Measurements from ENCODE around the gene CRYBA4. TPM values are rescaled to one million over a fixed set of nuclear protein-coding genes. Genes with fewer than 3 reads are reported as not detected.

Gene CRYBA4
- total RNA-seq, 2 experiments from 2014 or later: not detected

DNA sequence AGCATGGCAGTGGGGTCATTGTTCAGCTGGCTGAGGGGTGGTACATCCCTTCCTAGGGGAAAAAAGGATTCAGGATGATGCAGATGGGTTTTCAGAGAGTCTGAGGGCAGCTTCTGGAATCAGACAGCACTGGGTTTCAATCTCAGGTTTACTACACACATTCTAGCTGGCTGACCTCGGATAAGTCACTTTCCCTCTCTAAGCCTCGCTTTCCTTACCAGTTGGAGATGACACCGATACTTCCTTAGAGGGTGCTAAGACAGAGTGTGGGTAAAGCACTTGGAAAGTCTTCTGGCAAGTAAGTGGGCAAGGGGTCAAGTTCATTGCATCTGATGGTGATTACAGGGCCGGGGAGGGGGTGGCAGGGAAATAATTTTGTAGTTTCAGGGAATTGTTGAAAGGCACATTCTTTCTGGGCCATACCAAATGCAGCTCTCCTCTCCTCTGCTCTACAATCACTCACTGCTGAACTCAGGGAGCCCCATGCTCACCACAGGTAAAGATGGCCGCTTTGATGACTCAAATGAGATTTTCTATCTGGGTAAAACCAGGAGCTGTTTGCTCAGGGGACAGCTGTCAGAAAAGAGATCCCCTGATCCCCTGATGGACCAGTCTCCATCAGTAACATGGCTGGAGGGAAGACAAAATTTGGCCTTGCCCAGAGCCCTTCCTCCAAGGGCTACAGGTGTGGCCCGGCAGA, 29.1 kb downstream of the CRYBA4 start:
- POLR2A ChIA-PET: interaction anchor here (1.1 kb wide), 1 partner anchor 167 kb away, joined by 3 read pairs; the partner anchor contains the start of genes HPS4 and SRRD
- Mint-ChIP-seq H3K36me3 (ENCODE audit: low read depth) (no peaks in the 10 kb centered on the region), H3K4me3 (no peak overlapping the region), H3K9me3 (ENCODE audit: insufficient read depth) (no peaks in the 10 kb centered on the region), H3K4me1 (ENCODE audit: low read depth) (peaks cover 42% of the 10 kb centered on the region), H3K27me3 (ENCODE audit: low read depth) (peaks cover 16% of the 10 kb centered on the region), H3K27ac (no peak overlapping the region)
- CTCF ChIA-PET: interaction anchor here (0.9 to 3.1 kb wide), 5 partner anchors 8 to 284 kb away, joined by 3 to 13 read pairs (median 3); no protein-coding TSS in a partner anchor
- no peak for ATAC-seq
- DNase-seq: no peak

DNA sequence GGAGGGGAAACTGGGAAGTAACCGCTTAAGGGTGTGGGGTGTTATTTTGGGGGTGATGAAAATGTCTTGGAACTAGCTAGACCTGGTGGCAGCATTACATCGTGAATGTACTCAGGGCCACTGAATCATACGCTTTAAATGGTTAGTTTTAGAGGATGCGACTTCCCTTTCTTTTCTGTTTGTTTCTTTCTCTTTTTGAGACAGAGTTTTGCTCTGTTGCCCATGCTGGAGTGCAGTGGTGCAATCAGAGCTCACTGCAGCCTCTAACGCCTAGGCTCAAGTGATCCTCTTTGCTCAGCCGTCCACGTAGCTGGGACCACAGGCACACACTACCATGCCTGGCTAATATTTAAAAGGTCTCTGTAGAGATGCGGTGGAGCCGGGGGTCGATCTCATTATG, 30.1 kb downstream of the CRYBA4 start:
- Mint-ChIP-seq H3K27me3 (ENCODE audit: low read depth) (peaks cover 16% of the 10 kb centered on the region), H3K9me3 (ENCODE audit: insufficient read depth) (no peaks in the 10 kb centered on the region), H3K36me3 (ENCODE audit: low read depth) (no peaks in the 10 kb centered on the region), H3K4me3 (no peak overlapping the region), H3K27ac (no peak overlapping the region), H3K4me1 (ENCODE audit: low read depth) (peaks cover 33% of the 10 kb centered on the region)
- POLR2A ChIA-PET: no interaction called here
- DNase-seq (no peak), ATAC-seq (no peak)
- CTCF ChIA-PET: interaction anchor here (1.0 to 3.1 kb wide), 3 partner anchors 9 to 285 kb away, joined by 3 to 13 read pairs (median 3); no protein-coding TSS in a partner anchor

GRCh38 chr22:26656891-26657851, 35.4 kb downstream of the CRYBA4 start, which contains the start of gene MIAT:
Gene MIAT (plus strand): TSS chr22:26657588.
- peaks cover 22% of the 10 kb centered on the region for H3K4me1 Mint-ChIP-seq (ENCODE audit: low read depth)
- H3K4me3 Mint-ChIP-seq: peak within 1 kb of the TSS; percentile 87
- CTCF ChIA-PET: interaction anchor here (0.9 to 3.9 kb wide), 3 partner anchors 8 to 154 kb away, joined by 3 to 18 read pairs (median 5); no protein-coding TSS in a partner anchor
- ATAC-seq: peak; percentile 93
- POLR2A ChIA-PET: interaction anchor here (0.7 to 2.6 kb wide), 6 partner anchors 10 to 176 kb away, joined by 3 to 9 read pairs (median 3); no protein-coding TSS in a partner anchor
- H3K36me3 Mint-ChIP-seq (ENCODE audit: low read depth): no peaks in the 10 kb centered on the region
- H3K9me3 Mint-ChIP-seq (ENCODE audit: insufficient read depth): no peaks in the 10 kb centered on the region
- peak within 1 kb of the TSS; percentile 88 for H3K27ac Mint-ChIP-seq
- DNase-seq: peak; percentile 87
- H3K27me3 Mint-ChIP-seq (ENCODE audit: low read depth): peaks cover 13% of the 10 kb centered on the region

GRCh38 chr22:26658161-26658560, 36.4 kb downstream of the CRYBA4 start:
- Mint-ChIP-seq H3K4me1 (ENCODE audit: low read depth) (peaks cover 22% of the 10 kb centered on the region), H3K27ac (peak overlapping the region; percentile 88), H3K9me3 (ENCODE audit: insufficient read depth) (no peaks in the 10 kb centered on the region), H3K4me3 (peak overlapping the region; percentile 87), H3K36me3 (ENCODE audit: low read depth) (peaks cover under 1% of the 10 kb centered on the region), H3K27me3 (ENCODE audit: low read depth) (peaks cover 9% of the 10 kb centered on the region)
- DNase-seq: peak; percentile 44
- ChIA-PET POLR2A (interaction anchor here (0.5 to 0.6 kb wide), 2 partner anchors 14 to 93 kb away, joined by 3 read pairs; no protein-coding TSS in a partner anchor), CTCF (interaction anchor here (1.0 to 1.1 kb wide), 2 partner anchors 16 to 155 kb away, joined by 3 read pairs; no protein-coding TSS in a partner anchor)
- peak; percentile 15 for ATAC-seq

DNA sequence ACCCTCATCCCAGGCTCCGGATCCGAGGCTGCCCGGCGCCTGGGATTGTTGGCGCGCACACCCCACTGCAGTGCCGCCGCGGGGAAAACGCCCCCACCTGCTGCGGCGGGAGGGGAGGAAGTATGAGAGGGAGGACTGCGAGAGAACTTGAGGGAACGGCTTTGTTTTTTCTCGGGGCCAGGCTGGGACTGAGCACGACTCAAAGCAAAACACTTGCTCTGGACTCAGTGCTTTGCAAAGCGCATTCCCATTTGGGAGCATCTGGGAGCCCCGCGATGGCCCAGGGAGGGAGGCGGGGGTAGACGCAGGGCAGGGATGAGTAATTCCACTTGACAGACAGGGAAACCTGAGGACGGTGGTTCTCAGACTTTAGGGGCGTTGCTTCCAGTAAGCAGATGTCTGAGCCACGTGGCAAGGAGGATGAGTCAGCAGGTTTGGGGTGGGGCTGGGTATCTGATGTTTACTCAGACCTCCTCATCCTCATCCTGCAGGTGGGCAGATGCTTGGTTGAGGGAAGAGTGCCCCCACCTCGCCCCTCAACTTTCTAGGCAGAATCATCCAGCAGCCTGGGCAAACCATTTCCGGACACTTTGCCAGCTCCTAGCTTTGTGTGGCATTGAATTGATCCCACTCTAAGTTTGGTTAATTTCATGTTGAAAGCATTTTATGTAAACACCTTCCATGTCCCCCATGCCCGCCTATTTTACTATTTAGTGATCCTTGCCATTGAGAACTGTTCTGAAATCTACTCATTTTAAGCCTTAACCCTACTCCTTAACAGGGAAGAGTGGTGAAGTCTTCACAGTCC, 37.1 kb downstream of the CRYBA4 start:
- DNase-seq (peak; percentile 83), ATAC-seq (peak; percentile 72)
- peak overlapping the region; percentile 87 for H3K4me3 Mint-ChIP-seq
- H3K27me3 Mint-ChIP-seq (ENCODE audit: low read depth): peaks cover 6% of the 10 kb centered on the region
- H3K36me3 Mint-ChIP-seq (ENCODE audit: low read depth): peaks cover 1% of the 10 kb centered on the region
- H3K9me3 Mint-ChIP-seq (ENCODE audit: insufficient read depth): no peaks in the 10 kb centered on the region
- peak overlapping the region; percentile 88 for H3K27ac Mint-ChIP-seq
- ChIA-PET POLR2A (interaction anchor here (0.6 kb wide), 1 partner anchor 13 kb away, joined by 3 read pairs; no protein-coding TSS in a partner anchor), CTCF (interaction anchor here (1.0 to 1.1 kb wide), 2 partner anchors 15 to 156 kb away, joined by 3 read pairs; no protein-coding TSS in a partner anchor)
- H3K4me1 Mint-ChIP-seq (ENCODE audit: low read depth): peaks cover 26% of the 10 kb centered on the region

DNA sequence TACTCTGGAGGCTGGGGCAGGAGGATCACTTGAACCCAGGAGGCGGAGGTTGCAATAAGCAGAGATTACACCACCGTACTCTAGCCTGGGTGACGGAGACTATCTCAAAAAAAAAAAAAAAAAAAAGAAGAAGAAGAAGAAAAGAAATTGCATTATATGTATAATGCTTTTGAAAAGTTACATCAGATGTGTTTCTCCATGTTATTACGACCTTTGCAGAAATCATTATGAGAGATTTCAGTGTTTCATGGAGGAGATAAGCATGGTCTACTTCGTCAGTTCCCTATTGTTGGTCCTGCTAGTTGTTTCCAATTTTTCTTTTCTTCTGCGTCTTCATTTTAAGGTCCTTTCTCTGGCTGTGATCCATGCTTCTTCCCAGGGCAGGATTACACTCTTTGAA, 38.6 kb downstream of the CRYBA4 start:
- peaks cover 7% of the 10 kb centered on the region for H3K36me3 Mint-ChIP-seq (ENCODE audit: low read depth)
- H3K27me3 Mint-ChIP-seq (ENCODE audit: low read depth): peaks cover 2% of the 10 kb centered on the region
- no peak for ATAC-seq
- no peak overlapping the region for H3K27ac Mint-ChIP-seq
- DNase-seq: no peak
- H3K4me3 Mint-ChIP-seq: no peak overlapping the region
- H3K9me3 Mint-ChIP-seq (ENCODE audit: insufficient read depth): no peaks in the 10 kb centered on the region
- ChIA-PET POLR2A (interaction anchor here (0.6 to 1.7 kb wide), 3 partner anchors 11 to 177 kb away, joined by 3 to 6 read pairs (median 5); partner anchors contain the start of genes HPS4 and SRRD), CTCF (interaction anchor here (3.0 to 6.2 kb wide), 2 partner anchors 13 to 158 kb away, joined by 17 to 39 read pairs; no protein-coding TSS in a partner anchor)
- peaks cover 39% of the 10 kb centered on the region for H3K4me1 Mint-ChIP-seq (ENCODE audit: low read depth)

DNA sequence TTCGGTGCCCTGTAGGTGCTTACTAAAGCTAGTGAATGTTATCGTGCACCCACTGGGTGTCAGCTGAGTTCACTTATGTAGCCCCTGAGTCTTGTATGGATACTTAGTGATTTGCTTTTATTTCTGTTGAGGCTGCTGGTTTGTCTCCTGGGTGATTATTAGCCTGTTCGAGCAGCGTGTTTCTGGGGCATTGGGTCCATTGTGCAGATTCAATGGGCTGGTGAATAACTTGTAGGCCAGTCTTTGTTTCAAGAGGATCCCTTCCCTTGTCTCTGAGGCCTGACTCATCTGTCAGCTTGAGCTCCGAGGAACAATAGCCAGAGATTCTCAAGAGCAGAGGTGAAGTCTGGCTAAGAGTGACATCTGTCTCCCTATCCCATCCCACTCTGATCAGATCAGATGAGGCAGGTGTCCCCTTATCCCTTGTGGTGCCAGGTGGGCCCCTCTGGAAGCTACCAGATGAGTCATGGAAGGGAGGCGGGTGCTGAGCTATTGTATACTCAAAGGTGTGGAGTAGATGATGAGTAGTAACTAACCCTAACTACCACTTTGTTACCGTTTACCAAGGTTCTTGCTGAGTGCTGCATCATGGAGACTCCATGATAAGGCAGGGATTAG, 39.3 kb downstream of the CRYBA4 start:
- no peak overlapping the region for H3K27ac Mint-ChIP-seq
- DNase-seq: no peak
- H3K36me3 Mint-ChIP-seq (ENCODE audit: low read depth): peaks cover 7% of the 10 kb centered on the region
- POLR2A ChIA-PET: interaction anchor here (0.6 to 1.7 kb wide), 3 partner anchors 10 to 178 kb away, joined by 3 to 6 read pairs (median 5); partner anchors contain the start of genes HPS4 and SRRD
- CTCF ChIA-PET: interaction anchor here (1.1 to 6.2 kb wide), 3 partner anchors 13 to 178 kb away, joined by 3 to 39 read pairs (median 17); partner anchors contain the start of genes HPS4 and SRRD
- H3K4me3 Mint-ChIP-seq: no peak overlapping the region
- peaks cover 47% of the 10 kb centered on the region for H3K4me1 Mint-ChIP-seq (ENCODE audit: low read depth)
- no peaks in the 10 kb centered on the region for H3K27me3 Mint-ChIP-seq (ENCODE audit: low read depth)
- no peaks in the 10 kb centered on the region for H3K9me3 Mint-ChIP-seq (ENCODE audit: insufficient read depth)
- ATAC-seq: no peak

- Mint-ChIP-seq H3K27me3 (ENCODE audit: low read depth) (no peaks in the 10 kb centered on the region), H3K4me3 (no peak overlapping the region), H3K9me3 (ENCODE audit: insufficient read depth) (no peaks in the 10 kb centered on the region), H3K4me1 (ENCODE audit: low read depth) (peaks cover 49% of the 10 kb centered on the region), H3K36me3 (ENCODE audit: low read depth) (peaks cover 9% of the 10 kb centered on the region), H3K27ac (no peak overlapping the region)
- DNase-seq (no peak), ATAC-seq (no peak)
- CTCF ChIA-PET: interaction anchor here (1.2 to 6.2 kb wide), 3 partner anchors 11 to 160 kb away, joined by 3 to 39 read pairs (median 17); no protein-coding TSS in a partner anchor
- POLR2A ChIA-PET: interaction anchor here (0.5 kb wide), 1 partner anchor 253 kb away, joined by 3 read pairs; no protein-coding TSS in a partner anchor
Measured at GRCh38 chr22:26662160-26662559, 40.4 kb downstream of the CRYBA4 start.

GRCh38 chr22:26663374-26663923, 41.7 kb downstream of the CRYBA4 start:
- Mint-ChIP-seq H3K4me3 (no peak overlapping the region), H3K27me3 (ENCODE audit: low read depth) (no peaks in the 10 kb centered on the region), H3K27ac (no peak overlapping the region), H3K36me3 (ENCODE audit: low read depth) (peaks cover 16% of the 10 kb centered on the region), H3K4me1 (ENCODE audit: low read depth) (peaks cover 39% of the 10 kb centered on the region), H3K9me3 (ENCODE audit: insufficient read depth) (no peaks in the 10 kb centered on the region)
- no peak for ATAC-seq
- CTCF ChIA-PET: interaction anchor here (1.2 to 6.2 kb wide), 4 partner anchors 10 to 161 kb away, joined by 3 to 76 read pairs (median 28); no protein-coding TSS in a partner anchor
- DNase-seq: no peak
- POLR2A ChIA-PET: interaction anchor here (0.9 to 2.4 kb wide), 3 partner anchors 9 to 160 kb away, joined by 3 to 8 read pairs (median 3); no protein-coding TSS in a partner anchor
